Small intestine (tissue), 7 donors: ENCODE data around the gene CADPS. TPM values are rescaled to one million over a fixed set of nuclear protein-coding genes. Genes with fewer than 3 reads are reported as not detected.

Experiments
- DNase-seq, 2 donors: peaks; one replicate each; pipeline versions ENCODE4 v3.0.0 to v3.0.0-alpha.2; 2013
- FAIRE-seq: peaks from 2 replicates; lab custom pipeline; 2012; peaks lifted over from hg19 to GRCh38; lab: Jason Lieb, UNC
- H3K27ac ChIP-seq, 3 donors: one replicate each; pipeline ENCODE4 v1.5.1; 2013; ENCODE audit warnings: low read length in 2 of 3, mild to moderate bottlenecking in 2 of 3, control low read depth in 1 of 3, inconsistent platforms in 1 of 3, low read depth in 1 of 3, moderate library complexity in 1 of 3
- H3K27me3 ChIP-seq, 3 donors: one replicate each; pipeline ENCODE4 v1.6.1; 2013; ENCODE audit warnings: low read length in 3 of 3, inconsistent platforms in 1 of 3; ENCODE audit not compliant: control insufficient read depth in 3 of 3, insufficient read depth in 3 of 3
- H3K36me3 ChIP-seq, 3 donors: one replicate each; pipeline ENCODE4 v1.6.1; 2013; ENCODE audit warnings: low read length in 3 of 3, inconsistent platforms in 1 of 3, low read depth in 1 of 3, mild to moderate bottlenecking in 1 of 3, moderate library complexity in 1 of 3; ENCODE audit not compliant: control insufficient read depth in 3 of 3, insufficient read depth in 2 of 3
- H3K4me1 ChIP-seq, 3 donors: one replicate each; pipeline ENCODE4 v1.6.1; 2013; ENCODE audit warnings: low read length in 2 of 3, inconsistent platforms in 1 of 3, low read depth in 1 of 3, mild to moderate bottlenecking in 1 of 3, moderate library complexity in 1 of 3; ENCODE audit not compliant: control insufficient read depth in 3 of 3, insufficient read depth in 2 of 3
- H3K4me3 ChIP-seq, 3 donors: one replicate each; pipeline ENCODE4 v1.5.1; 2013; ENCODE audit warnings: low read length in 3 of 3, control low read depth in 1 of 3, inconsistent platforms in 1 of 3, low read depth in 1 of 3, mild to moderate bottlenecking in 1 of 3, moderate library complexity in 1 of 3
- H3K9me3 ChIP-seq, 2 donors: one replicate each; pipeline ENCODE4 v1.6.1; 2013; ENCODE audit warnings: low read depth in 1 of 2, low read length in 1 of 2; ENCODE audit not compliant: control insufficient read depth in 2 of 2, insufficient read depth in 1 of 2
- WGBS, 3 donors: extraction: QIAGEN DNeasy Blood & Tissue Kit; methylation state at CpG; one replicate each; pipeline ENCODE4 v1.1.7; 2013; 5-methylcytosine and 5-hydroxymethylcytosine counted together
- polyA plus RNA-seq, 4 donors: library from polyadenylated mRNA; stranded (reverse) in 3 of 4; unstranded in 1 of 4; fragments of 200-250 nt in 3 of 4; fragments of 120-200 nt in 1 of 4; gene quantifications; one replicate each; pipeline versions ENCODE4 v1.2.1 to v1.2.3, GENCODE V29; 2013
- donor health status: healthy with polysubstance abuse.
- donor health status: control.
- donor health status: control.
- donor health status: Bipolar disorder and iron deficiency.
- donor health status: healthy.

CADPS gene
- polyA plus RNA-seq, 4 donors = 1.9 to 9.3 (median 6.0) TPM

- FAIRE-seq (no peak), DNase-seq (no peak)
- no peaks in the 10 kb centered on the region for H3K4me1 ChIP-seq
- no peak overlapping the region for H3K4me3 ChIP-seq
- H3K27me3 ChIP-seq = no peaks in the 10 kb centered on the region
- 74 to 89% (median 83%) methylated on average over 3 of the region's 3 CpGs for WGBS, 3 donors
- H3K27ac ChIP-seq = no peak overlapping the region
- H3K36me3 ChIP-seq = no peaks in the 10 kb centered on the region
- H3K9me3 ChIP-seq = no peaks in the 10 kb centered on the region
Observed at GRCh38 chr3:62501289-62501668, 373.9 kb downstream of the CADPS start.

GRCh38 chr3:62500556-62501288 is 374.5 kb downstream of the CADPS start:
- WGBS, 3 donors = 90 to 93% (median 91%) methylated on average over 2 of the region's 2 CpGs
- no peak for FAIRE-seq
- no peaks in the 10 kb centered on the region for H3K36me3 ChIP-seq

GRCh38 chr3:62497156-62497555 is 378.1 kb downstream of the CADPS start:
- FAIRE-seq (no peak), DNase-seq (no peak)
- WGBS, 3 donors = 64 to 89% (median 81%) methylated on average over 5 of the region's 5 CpGs
- no peaks in the 10 kb centered on the region for H3K27me3 ChIP-seq
- H3K4me3 ChIP-seq = no peak overlapping the region
- H3K36me3 ChIP-seq = no peaks in the 10 kb centered on the region
- H3K27ac ChIP-seq = no peak overlapping the region
- no peaks in the 10 kb centered on the region for H3K4me1 ChIP-seq
- no peaks in the 10 kb centered on the region for H3K9me3 ChIP-seq

More at GRCh38 chr3:62500556-62501288, 374.5 kb downstream of the CADPS start:
- H3K4me1 ChIP-seq = no peaks in the 10 kb centered on the region
- no peak overlapping the region for H3K4me3 ChIP-seq
- H3K27ac ChIP-seq = no peak overlapping the region
- no peaks in the 10 kb centered on the region for H3K27me3 ChIP-seq
- no peak for DNase-seq
- no peaks in the 10 kb centered on the region for H3K9me3 ChIP-seq

GRCh38 chr3:62496503-62496902 is 378.7 kb downstream of the CADPS start:
- 79 to 86% (median 83%) methylated on average over 2 of the region's 2 CpGs for WGBS, 3 donors
- FAIRE-seq = no peak

GRCh38 chr3:62493109-62493801 is 382.0 kb downstream of the CADPS start:
- 68 to 88% (median 84%) methylated on average over 4 of the region's 4 CpGs for WGBS, 3 donors
- FAIRE-seq (no peak), DNase-seq (no peak)

More at GRCh38 chr3:62496503-62496902, 378.7 kb downstream of the CADPS start:
- Histone ChIP-seq H3K27me3 (no peaks in the 10 kb centered on the region), H3K4me3 (no peak overlapping the region), H3K36me3 (no peaks in the 10 kb centered on the region), H3K9me3 (no peaks in the 10 kb centered on the region), H3K4me1 (no peaks in the 10 kb centered on the region), H3K27ac (no peak overlapping the region)
- no peak for DNase-seq

GRCh38 chr3:62482961-62483360 is 392.3 kb downstream of the CADPS start:
- Histone ChIP-seq H3K36me3 (no peaks in the 10 kb centered on the region), H3K9me3 (no peaks in the 10 kb centered on the region), H3K27me3 (no peaks in the 10 kb centered on the region), H3K27ac (no peak overlapping the region), H3K4me1 (no peaks in the 10 kb centered on the region), H3K4me3 (no peak overlapping the region)
- DNase-seq (no peak), FAIRE-seq (no peak)
- 74 to 90% (median 85%) methylated on average over 4 of the region's 4 CpGs for WGBS, 3 donors

More at GRCh38 chr3:62493109-62493801, 382.0 kb downstream of the CADPS start:
- Histone ChIP-seq H3K36me3 (no peaks in the 10 kb centered on the region), H3K9me3 (no peaks in the 10 kb centered on the region), H3K27me3 (no peaks in the 10 kb centered on the region), H3K27ac (no peak overlapping the region), H3K4me3 (no peak overlapping the region), H3K4me1 (no peaks in the 10 kb centered on the region)

GRCh38 chr3:62481962-62482361 is 393.3 kb downstream of the CADPS start:
- Histone ChIP-seq H3K36me3 (no peaks in the 10 kb centered on the region), H3K27me3 (no peaks in the 10 kb centered on the region), H3K4me3 (no peak overlapping the region), H3K27ac (no peak overlapping the region), H3K9me3 (no peaks in the 10 kb centered on the region), H3K4me1 (no peaks in the 10 kb centered on the region)
- DNase-seq (no peak), FAIRE-seq (no peak)
- 85 to 90% (median 90%) methylated on average over 2 of the region's 2 CpGs for WGBS, 3 donors

GRCh38 chr3:62480056-62480455 is 395.2 kb downstream of the CADPS start:
- no peak overlapping the region for H3K27ac ChIP-seq
- no peak for FAIRE-seq
- 78 to 97% (median 81%) methylated on average over 1 of the region's 1 CpG for WGBS, 3 donors

More at GRCh38 chr3:62480056-62480455, 395.2 kb downstream of the CADPS start:
- DNase-seq = no peak
- Histone ChIP-seq H3K36me3 (no peaks in the 10 kb centered on the region), H3K27me3 (no peaks in the 10 kb centered on the region), H3K4me1 (no peaks in the 10 kb centered on the region), H3K9me3 (no peaks in the 10 kb centered on the region), H3K4me3 (no peak overlapping the region)
